GM10266 (cell line): ENCODE data around the gene PRR5.
A peak's percentile ranks its signal among the peaks of the same experiment; 100 is the strongest.

Experiments used
- DNase-seq: peaks from one replicate; pipeline ENCODE4 v3.0.0; 2012; ENCODE audit errors: extremely low spot score
- CTCF ChIP-seq: IDR thresholded peaks from 2 replicates; pipeline ENCODE4 v1.5.1; 2012; ENCODE audit warnings: mild to moderate bottlenecking, low read depth; ENCODE audit not compliant: control insufficient read depth, insufficient read depth; ENCODE audit errors: missing control alignments

The PRR5 gene

DNA sequence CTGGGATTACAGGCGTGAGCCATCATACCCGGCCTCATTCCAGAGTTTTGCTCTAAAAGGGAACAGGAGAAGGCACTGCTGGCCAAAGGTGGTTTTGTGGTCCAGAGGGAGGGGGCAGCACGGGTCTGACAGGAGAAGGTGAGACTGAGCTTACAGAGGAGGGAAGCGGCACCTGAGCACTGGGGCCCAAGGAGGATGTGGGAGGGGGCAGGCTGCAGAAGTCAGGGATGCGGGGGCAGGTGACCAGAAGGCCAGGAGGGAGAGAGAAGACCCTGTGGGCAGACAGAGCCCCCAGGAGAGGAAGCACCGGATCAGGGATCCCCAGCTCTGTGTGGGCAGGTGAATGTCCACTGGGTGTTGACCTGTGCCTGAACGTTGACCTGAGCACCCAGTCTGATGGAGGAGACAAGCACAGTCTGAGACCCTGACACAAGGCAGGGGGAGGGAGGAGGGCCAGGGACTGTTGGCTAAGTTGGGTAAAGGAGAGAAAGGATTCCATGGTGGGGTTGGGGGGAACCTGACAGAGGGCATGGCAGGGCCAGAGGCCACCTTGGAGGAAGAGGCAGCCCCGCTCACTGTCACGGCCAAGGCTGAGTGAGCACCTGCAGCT is 12.0 kb upstream of the PRR5 start:
- DNase-seq = no peak
- TF ChIP-seq CTCF = no peak

DNA sequence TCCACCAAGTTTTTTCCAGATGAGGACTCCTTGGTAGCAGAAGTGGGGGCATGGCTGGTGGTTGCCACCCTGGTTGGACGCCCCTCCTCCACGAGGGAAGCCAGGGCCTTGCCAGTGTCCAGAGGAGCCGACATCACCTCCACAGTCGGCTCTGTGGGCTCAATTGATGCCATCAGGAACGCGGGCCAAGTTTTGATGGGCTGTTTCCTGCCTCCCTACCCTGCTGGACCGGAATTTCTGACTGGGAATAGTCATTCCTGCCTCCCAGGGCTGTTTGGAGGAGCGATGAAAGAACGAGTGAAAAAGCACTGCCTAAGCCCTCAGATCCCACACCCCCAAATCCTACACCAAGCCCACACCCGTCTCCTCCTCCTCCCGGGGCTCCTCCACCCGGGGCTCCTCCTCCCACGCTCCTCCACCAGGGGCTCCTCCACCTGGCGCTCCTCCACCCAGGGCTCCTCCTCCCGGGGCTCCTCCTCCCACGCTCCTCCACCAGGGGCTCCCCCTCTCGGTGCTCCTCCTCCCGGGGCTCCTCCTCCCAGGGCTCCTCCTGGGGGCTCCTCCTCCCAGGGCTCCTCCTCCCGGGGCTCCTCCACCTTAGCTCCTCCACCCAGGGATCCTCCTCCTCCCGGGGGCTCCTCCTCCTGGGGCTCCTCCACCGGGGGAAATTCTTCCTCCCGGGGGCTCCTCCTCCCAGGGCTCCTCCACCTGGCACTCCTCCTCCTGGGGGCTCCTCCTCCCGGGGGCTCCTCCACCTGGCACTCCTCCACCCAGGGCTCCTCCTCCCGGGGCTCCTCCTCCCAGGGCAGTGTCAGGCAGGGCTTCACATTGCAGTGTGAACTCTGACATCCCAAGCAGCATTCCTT is 10.0 kb upstream of the PRR5 start:
- TF ChIP-seq CTCF = no peak
- DNase-seq = no peak

GRCh38 chr22:44692662-44693007 is 9.4 kb upstream of the PRR5 start:
- TF ChIP-seq CTCF = no peak
- no peak for DNase-seq

DNA sequence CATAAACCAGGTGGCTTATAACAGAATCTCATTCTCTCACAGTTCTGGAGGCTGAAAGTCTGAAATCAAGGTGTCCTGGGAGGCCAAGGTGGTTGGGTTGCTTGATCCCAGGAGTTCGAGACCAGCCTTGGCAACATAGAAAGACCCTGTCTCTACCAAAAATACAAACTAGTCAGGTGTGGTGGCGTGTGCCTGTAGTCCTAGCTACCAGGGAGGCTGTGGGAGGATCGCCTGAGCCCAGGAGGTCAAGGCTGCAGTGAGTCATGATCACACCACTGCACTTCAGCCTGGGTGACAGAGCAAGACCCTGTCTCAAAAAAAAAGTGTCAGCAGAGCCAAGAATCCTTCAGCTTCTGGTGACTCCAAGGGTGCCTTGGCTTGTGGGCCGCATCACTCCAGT is 8.9 kb upstream of the PRR5 start:
- no peak for TF ChIP-seq CTCF
- DNase-seq = no peak

DNA sequence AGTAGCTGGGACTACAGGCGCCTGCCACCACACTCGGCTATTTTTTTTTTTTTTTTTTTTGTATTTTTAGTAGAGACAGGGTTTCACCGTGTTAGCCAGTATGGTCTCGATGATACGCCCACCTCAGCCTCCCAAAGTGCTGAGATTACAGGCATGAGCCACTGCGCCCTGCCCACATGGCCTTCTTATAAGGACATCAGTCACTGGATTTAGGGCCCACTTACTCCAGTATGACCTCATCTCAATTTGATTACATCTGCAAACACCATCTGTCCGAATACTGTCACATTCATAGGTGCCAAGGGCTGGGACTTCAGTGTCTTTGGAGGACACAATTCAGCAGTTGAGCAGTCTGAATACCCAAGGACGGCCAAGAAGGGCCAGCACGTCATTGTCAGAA is 8.2 kb upstream of the PRR5 start:
- TF ChIP-seq CTCF = no peak
- no peak for DNase-seq

GRCh38 chr22:44697423-44698141 is 4.4 kb upstream of the PRR5 start:
- peak; percentile 91 for TF ChIP-seq CTCF
- peak; percentile 83 for DNase-seq
